ENCODE measurements around the gene BAIAP3. TPM values are rescaled to one million over a fixed set of nuclear protein-coding genes. Genes with fewer than 3 reads are reported as not detected.

Gene BAIAP3
- total and polyA plus RNA-seq, 2 experiments from 2014 or later: 5.2 to 13.0 TPM

- no peak for TF ChIP-seq ZNF462 (CRISPR knock-in tag; IDR thresholded peaks at IDR 0.05)
Observed at GRCh38 chr16:1311738-1312466, 21.5 kb upstream of the BAIAP3 start (continued).

DNA sequence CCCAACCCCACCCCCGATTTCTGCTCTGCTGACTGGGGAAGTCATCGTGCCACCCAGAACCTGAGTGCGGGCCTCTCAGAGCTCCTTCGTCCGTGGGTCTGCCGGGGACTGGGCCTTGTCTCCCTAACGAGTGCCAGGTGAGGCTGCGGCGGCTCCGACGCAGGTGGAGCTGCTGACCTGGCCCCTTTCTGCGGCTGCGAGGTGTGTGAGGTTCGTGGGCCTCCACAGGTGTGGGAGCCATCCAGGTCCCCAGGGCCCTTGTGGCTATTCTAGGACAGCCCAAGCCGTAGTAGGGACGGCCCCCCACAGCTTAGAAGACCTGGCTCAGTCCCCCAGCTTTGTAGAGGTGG lies 21.0 kb upstream of the BAIAP3 start:
- H3K4me3 Mint-ChIP-seq: peak overlapping the region; percentile 14; the same call in 2 of the 3 replicates
- H3K36me3 Mint-ChIP-seq (ENCODE audit: low read depth): peaks cover 49% of the 10 kb centered on the region
- TF ChIP-seq POLR2AphosphoS5 (IDR thresholded peaks at IDR 0.05; ENCODE audit: low read depth): no peak
- no peak for TF ChIP-seq EZH2phosphoT487 (IDR thresholded peaks at IDR 0.05; ENCODE audit: unreplicated experiment)
- TF ChIP-seq ZNF462 (CRISPR knock-in tag; IDR thresholded peaks at IDR 0.05): no peak
- TF ChIP-seq, protein P1, sequence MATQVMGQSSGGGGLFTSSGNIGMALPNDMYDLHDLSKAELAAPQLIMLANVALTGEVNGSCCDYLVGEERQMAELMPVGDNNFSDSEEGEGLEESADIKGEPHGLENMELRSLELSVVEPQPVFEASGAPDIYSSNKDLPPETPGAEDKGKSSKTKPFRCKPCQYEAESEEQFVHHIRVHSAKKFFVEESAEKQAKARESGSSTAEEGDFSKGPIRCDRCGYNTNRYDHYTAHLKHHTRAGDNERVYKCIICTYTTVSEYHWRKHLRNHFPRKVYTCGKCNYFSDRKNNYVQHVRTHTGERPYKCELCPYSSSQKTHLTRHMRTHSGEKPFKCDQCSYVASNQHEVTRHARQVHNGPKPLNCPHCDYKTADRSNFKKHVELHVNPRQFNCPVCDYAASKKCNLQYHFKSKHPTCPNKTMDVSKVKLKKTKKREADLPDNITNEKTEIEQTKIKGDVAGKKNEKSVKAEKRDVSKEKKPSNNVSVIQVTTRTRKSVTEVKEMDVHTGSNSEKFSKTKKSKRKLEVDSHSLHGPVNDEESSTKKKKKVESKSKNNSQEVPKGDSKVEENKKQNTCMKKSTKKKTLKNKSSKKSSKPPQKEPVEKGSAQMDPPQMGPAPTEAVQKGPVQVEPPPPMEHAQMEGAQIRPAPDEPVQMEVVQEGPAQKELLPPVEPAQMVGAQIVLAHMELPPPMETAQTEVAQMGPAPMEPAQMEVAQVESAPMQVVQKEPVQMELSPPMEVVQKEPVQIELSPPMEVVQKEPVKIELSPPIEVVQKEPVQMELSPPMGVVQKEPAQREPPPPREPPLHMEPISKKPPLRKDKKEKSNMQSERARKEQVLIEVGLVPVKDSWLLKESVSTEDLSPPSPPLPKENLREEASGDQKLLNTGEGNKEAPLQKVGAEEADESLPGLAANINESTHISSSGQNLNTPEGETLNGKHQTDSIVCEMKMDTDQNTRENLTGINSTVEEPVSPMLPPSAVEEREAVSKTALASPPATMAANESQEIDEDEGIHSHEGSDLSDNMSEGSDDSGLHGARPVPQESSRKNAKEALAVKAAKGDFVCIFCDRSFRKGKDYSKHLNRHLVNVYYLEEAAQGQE (IDR thresholded peaks at IDR 0.05; ENCODE audit: unreplicated experiment): no peak

More for the DNA sequence above, 21.0 kb upstream of the BAIAP3 start:
- Histone ChIP-seq H3K4me2 (peak overlapping the region; percentile 99; the same call in 1 of the 2 replicates), H3K79me2 (replicated peaks; ENCODE audit: insufficient read depth) (peaks cover 75% of the 10 kb centered on the region), H3K4me3 (no peak overlapping the region), H2AFZ (no peak overlapping the region), H4K20me1 (replicated peaks; ENCODE audit: insufficient read depth) (peaks cover 49% of the 10 kb centered on the region), H3F3A (replicated peaks; ENCODE audit: low read depth) (no peaks in the 10 kb centered on the region), H3K36me3 (ENCODE audit: insufficient read depth) (peaks cover 25% of the 10 kb centered on the region), H3K27ac (ENCODE audit: low read depth) (no peak overlapping the region), H3K9me2 (ENCODE audit: insufficient read depth) (no peaks in the 10 kb centered on the region), H3K27me3 (ENCODE audit: insufficient read depth) (no peaks in the 10 kb centered on the region), H3K4me1 (ENCODE audit: insufficient read depth) (peaks cover 7% of the 10 kb centered on the region; the same call in 1 of the 2 replicates)
- H3K27me3 Mint-ChIP-seq (ENCODE audit: insufficient read depth, low read depth, poor library complexity): peaks cover 24% of the 10 kb centered on the region
- H3K27ac Mint-ChIP-seq: no peak overlapping the region
- no peak for DNase-seq (ENCODE audit: low spot score)
- H3K4me1 Mint-ChIP-seq: peaks cover 4% of the 10 kb centered on the region; the same call in 2 of the 3 replicates
- no peaks in the 10 kb centered on the region; the same call in 2 of the 3 replicates for H3K9me3 Mint-ChIP-seq
- no peak for ATAC-seq

Measured in GM23338 (cell line).